Measurements from ENCODE around the gene TUBGCP2.
"Not testable (repeated sequence)": the region's sequence is repeated elsewhere in the genome, so short reads cannot be mapped to it uniquely, and the experiment has no call there.

TUBGCP2 gene

GRCh38 chr10:133272964-133273420 lies 35.7 kb downstream of the TUBGCP2 start:
- no peak overlapping the region for H3K27ac ChIP-seq
- no peak overlapping the region for H3K4me3 ChIP-seq

GRCh38 chr10:133272301-133272963 lies 36.2 kb downstream of the TUBGCP2 start:
- Histone ChIP-seq H3K4me3 (no peak overlapping the region), H3K27ac (no peak overlapping the region)

GRCh38 chr10:133271521-133272300 lies 37.0 kb downstream of the TUBGCP2 start:
- no peak overlapping the region for H3K4me3 ChIP-seq
- no peak overlapping the region for H3K27ac ChIP-seq

GRCh38 chr10:133270773-133271297 lies 37.8 kb downstream of the TUBGCP2 start:
- H3K4me3 ChIP-seq: no peak overlapping the region
- H3K27ac ChIP-seq: no peak overlapping the region

- H3K4me3 ChIP-seq: no peak overlapping the region
- no peak overlapping the region for H3K27ac ChIP-seq
These were observed 38.5 kb downstream of the TUBGCP2 start for GRCh38 chr10:133270204-133270603.

GRCh38 chr10:133269367-133269766 lies 39.3 kb downstream of the TUBGCP2 start:
- Histone ChIP-seq H3K4me3 (no peak overlapping the region), H3K27ac (no peak overlapping the region)

- H3K27ac ChIP-seq: no peak overlapping the region
- no peak overlapping the region for H3K4me3 ChIP-seq
These were observed 40.1 kb downstream of the TUBGCP2 start for GRCh38 chr10:133268532-133268931.

GRCh38 chr10:133267829-133268228 lies 40.8 kb downstream of the TUBGCP2 start:
- Histone ChIP-seq H3K4me3 (no peak overlapping the region), H3K27ac (no peak overlapping the region)

- H3K27ac ChIP-seq: no peak overlapping the region
- no peak overlapping the region for H3K4me3 ChIP-seq
These were observed 41.4 kb downstream of the TUBGCP2 start for GRCh38 chr10:133267293-133267692.

- H3K4me3 ChIP-seq: no peak overlapping the region
- no peak overlapping the region for H3K27ac ChIP-seq
These were observed 42.4 kb downstream of the TUBGCP2 start for GRCh38 chr10:133266056-133266795.

- not testable (repeated sequence) for H3K4me3 ChIP-seq
- peak overlapping the region in 3 of 21 experiments; percentile 30 to 80 (median 67) for H3K27ac ChIP-seq
These were observed 43.6 kb downstream of the TUBGCP2 start for GRCh38 chr10:133265052-133265451.

GRCh38 chr10:133264461-133264860 lies 44.2 kb downstream of the TUBGCP2 start:
- H3K4me3 ChIP-seq: no peak overlapping the region
- H3K27ac ChIP-seq: peak overlapping the region in 5 of 21 experiments; percentile 8 to 80 (median 30)

GRCh38 chr10:133263674-133264073 lies 45.0 kb downstream of the TUBGCP2 start:
- Histone ChIP-seq H3K4me3 (no peak overlapping the region), H3K27ac (peak overlapping the region in 1 of 21 experiments; percentile 80)

- peak overlapping the region in 16 of 21 experiments; percentile 44 to 89 (median 64) for H3K27ac ChIP-seq
- no peak overlapping the region for H3K4me3 ChIP-seq
These were observed 46.0 kb downstream of the TUBGCP2 start for GRCh38 chr10:133262696-133263095.

- Histone ChIP-seq H3K4me3 (peak overlapping the region; percentile 53 to 86 (median 67)), H3K27ac (peak overlapping the region; percentile 78 to 98 (median 93))
These were observed 46.8 kb downstream of the TUBGCP2 start for GRCh38 chr10:133261726-133262325.

GRCh38 chr10:133260895-133261725 lies 47.6 kb downstream of the TUBGCP2 start:
- Histone ChIP-seq H3K4me3 (peak overlapping the region; percentile 53 to 86 (median 67)), H3K27ac (peak overlapping the region; percentile 78 to 98 (median 93))

GRCh38 chr10:133259602-133259989 lies 49.1 kb downstream of the TUBGCP2 start:
- peak overlapping the region in 19 of 21 experiments; percentile 57 to 98 (median 85) for H3K27ac ChIP-seq
- H3K4me3 ChIP-seq: no peak overlapping the region

- Histone ChIP-seq H3K27ac (peak overlapping the region; percentile 44 to 98 (median 85)), H3K4me3 (no peak overlapping the region)
These were observed 49.7 kb downstream of the TUBGCP2 start for GRCh38 chr10:133258818-133259601.
